ENCODE results near the gene C1orf35. TPM values are rescaled to one million over a fixed set of nuclear protein-coding genes. Genes with fewer than 3 reads are reported as not detected.

Gene C1orf35
- total and polyA plus RNA-seq, 2 of the 8 experiments (the other 6 are each of a cell fraction or from before 2014, with no cell fraction given): 18.6 to 19.9 TPM

DNA sequence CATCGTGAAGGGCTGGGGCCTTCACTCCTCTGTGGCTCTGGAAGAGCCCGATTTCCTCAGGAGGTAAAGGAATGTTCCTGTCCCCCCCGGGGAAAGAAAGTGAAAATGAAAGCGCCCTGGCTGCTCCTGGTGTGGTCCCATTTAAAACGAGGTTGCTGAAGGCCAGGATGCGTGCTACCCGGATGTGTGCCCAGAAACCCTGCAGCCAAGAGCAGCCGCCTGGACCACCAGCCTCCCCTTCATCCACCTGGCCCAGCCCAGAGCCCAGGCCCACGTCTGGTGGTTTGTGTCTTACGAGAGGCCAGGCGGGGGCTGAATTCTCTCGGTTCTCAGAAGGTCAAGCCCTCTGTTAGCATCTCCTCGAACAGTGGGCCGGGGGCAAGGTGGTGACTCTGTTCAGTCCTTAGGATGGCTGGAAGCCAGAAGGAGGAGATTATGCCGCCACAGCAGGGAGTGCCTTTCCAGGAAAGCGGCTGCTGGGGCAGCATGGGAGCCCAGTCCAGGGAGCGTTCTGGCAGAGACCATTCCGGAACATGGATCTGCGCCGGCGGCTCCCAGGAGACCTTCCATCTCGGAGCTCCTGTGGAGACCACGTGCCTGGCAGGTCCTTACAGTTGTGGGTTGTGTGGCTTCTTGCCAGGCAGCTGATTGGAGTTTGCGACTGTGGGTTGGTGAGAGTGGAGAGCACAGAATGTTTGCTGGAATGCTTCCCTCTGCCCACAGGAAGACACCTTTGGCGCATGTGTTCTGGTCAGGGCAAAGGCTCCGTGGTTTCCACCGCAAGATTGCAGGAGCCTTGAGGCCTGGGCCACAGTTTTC lies 38.3 kb upstream of the C1orf35 start (continued):
- TF ChIP-seq NRF1 (IDR thresholded peaks at IDR 0.05; ENCODE audit: low read depth, low read length) (no peak), CTBP2 (IDR thresholded peaks at IDR 0.05; ENCODE audit: borderline replicate concordance, insufficient read depth, insufficient read length, low read length) (no peak), RNF2 (IDR thresholded peaks at IDR 0.05; ENCODE audit: borderline replicate concordance, low read depth, low read length, missing control alignments, poor library complexity, severe bottlenecking) (no peak), KDM4A (IDR thresholded peaks at IDR 0.05; ENCODE audit: low read depth, low read length, severe bottlenecking) (no peak), ASH2L (IDR thresholded peaks at IDR 0.05; ENCODE audit: low read length) (no peak), GABPA (IDR thresholded peaks at IDR 0.05; ENCODE audit: borderline replicate concordance, insufficient read depth, low read length) (no peak), SRF (IDR thresholded peaks at IDR 0.05; ENCODE audit: low read depth, low read length) (no peak)
- TF ChIP-seq, protein P1, sequence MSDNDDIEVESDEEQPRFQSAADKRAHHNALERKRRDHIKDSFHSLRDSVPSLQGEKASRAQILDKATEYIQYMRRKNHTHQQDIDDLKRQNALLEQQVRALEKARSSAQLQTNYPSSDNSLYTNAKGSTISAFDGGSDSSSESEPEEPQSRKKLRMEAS (IDR thresholded peaks at IDR 0.05): no peak
